H1 (cell line): Measurements from ENCODE around the gene OBSCN. TPM values are rescaled to one million over a fixed set of nuclear protein-coding genes. Genes with fewer than 3 reads are reported as not detected.

Experiments used
- CTCF ChIA-PET: fragments of 300-600 bp; sonication (Branson Sonifier 250); formaldehyde crosslinking; loops from one replicate; lab custom pipeline; 2021; ENCODE audit not compliant: partially characterized antibody; lab: Charles Lee
- POLR2A ChIA-PET: fragments of 300-600 bp; sonication (Branson Sonifier 250); formaldehyde crosslinking; loops from one replicate; lab custom pipeline; 2021; ENCODE audit warnings: inconsistent platforms; ENCODE audit not compliant: partially characterized antibody; lab: Charles Lee
- DNase-seq, 2 experiments: peaks; one replicate each; pipeline versions ENCODE4 v3.0.0 to v3.0.0-alpha.2; 2010 to 2022; ENCODE audit warnings: low spot score in 2 of 2, low read depth in 1 of 2, mixed read lengths in 1 of 2
- FAIRE-seq: peaks from 2 replicates; lab custom pipeline; 2011; peaks lifted over from hg19 to GRCh38; lab: Jason Lieb, UNC
- H2AFZ ChIP-seq: 2 replicates; pipeline ENCODE4 v1.8.1; 2012; ENCODE audit warnings: low read length, inconsistent platforms
- H2AK5ac ChIP-seq: 2 replicates; pipeline ENCODE4 v1.6.1; 2013; ENCODE audit warnings: low read depth, low read length
- H2BK120ac ChIP-seq: replicated peaks from 2 replicates; pipeline ENCODE3; 2013; ENCODE audit warnings: low read depth, low read length, inconsistent platforms
- H2BK12ac ChIP-seq: 2 replicates; pipeline ENCODE4 v1.6.1; 2013; ENCODE audit warnings: low read depth, low read length
- H2BK15ac ChIP-seq: 2 replicates; pipeline ENCODE4 v1.6.1; 2013; ENCODE audit warnings: low read length
- H2BK20ac ChIP-seq: 2 replicates; pipeline ENCODE4 v1.6.1; 2013; ENCODE audit warnings: low read length
- H2BK5ac ChIP-seq: 2 replicates; pipeline ENCODE4 v1.6.1; 2013; ENCODE audit warnings: low read depth, low read length
- H3K14ac ChIP-seq: 2 replicates; pipeline ENCODE4 v1.6.1; 2013; ENCODE audit warnings: inconsistent platforms; ENCODE audit not compliant: insufficient read length
- H3K18ac ChIP-seq: 2 replicates; pipeline ENCODE4 v1.6.1; 2013; ENCODE audit warnings: low read length; ENCODE audit errors: extremely low read depth
- H3K23ac ChIP-seq: 2 replicates; pipeline ENCODE4 v1.6.1; 2013; ENCODE audit warnings: inconsistent platforms; ENCODE audit not compliant: insufficient read length
- H3K23me2 ChIP-seq: 2 replicates; pipeline ENCODE4 v1.6.1; 2013; ENCODE audit warnings: low read depth, low read length
- H3K27ac ChIP-seq: 2 replicates; pipeline ENCODE4 v1.6.1; 2011; ENCODE audit warnings: low read depth, low read length, inconsistent platforms
- H3K27me3 ChIP-seq, 4 experiments: replicated peaks in 1 of 4; 1 replicate in 1 of 4; 2 replicates in 3 of 4; pipeline versions ENCODE4 v1.6.1 to v1.8.1; 2011 to 2013; ENCODE audit warnings: low read length in 3 of 4, mild to moderate bottlenecking in 3 of 4, inconsistent platforms in 2 of 4, mixed read lengths in 2 of 4, moderate library complexity in 1 of 4; ENCODE audit not compliant: control insufficient read depth in 3 of 4, insufficient read depth in 3 of 4; ENCODE audit errors: extremely low read depth in 1 of 4
- H3K36me3 ChIP-seq, 4 experiments: 2 replicates each; pipeline versions ENCODE4 v1.6.1 to v1.8.1; 2011 to 2013; ENCODE audit warnings: mild to moderate bottlenecking in 4 of 4, low read length in 3 of 4, moderate library complexity in 2 of 4, control low read depth in 1 of 4, inconsistent platforms in 1 of 4; ENCODE audit not compliant: insufficient read depth in 4 of 4, control insufficient read depth in 2 of 4
- H3K4ac ChIP-seq: replicated peaks from 2 replicates; pipeline ENCODE3; 2013; ENCODE audit warnings: low read length, low read depth, mixed read lengths, inconsistent platforms; ENCODE audit not compliant: insufficient read length
- H3K4me1 ChIP-seq, 4 experiments: replicated peaks in 1 of 4; 1 replicate in 1 of 4; 2 replicates in 3 of 4; pipeline versions ENCODE4 v1.6.1 to v1.8.1; 2011 to 2013; ENCODE audit warnings: low read length in 3 of 4, inconsistent platforms in 2 of 4, mixed read lengths in 1 of 4; ENCODE audit not compliant: insufficient read depth in 4 of 4, control insufficient read depth in 3 of 4
- H3K4me2 ChIP-seq, 2 experiments: 2 replicates each; pipeline versions ENCODE4 v1.6.1 to v1.8.1; 2011 to 2013; ENCODE audit warnings: low read depth in 2 of 2, low read length in 2 of 2, control low read depth in 1 of 2, inconsistent platforms in 1 of 2, mild to moderate bottlenecking in 1 of 2; ENCODE audit not compliant: insufficient read depth in 1 of 2
- H3K4me3 ChIP-seq, 4 experiments: fragments of 200-600, 300-600 bp in 1 of 4; sonication (generic), shearing (Covaris generic), sonication (Bioruptor Twin) in 1 of 4; 2 replicates each; pipeline versions ENCODE4 v1.5.1 to v1.8.1; 2011 to 2016; ENCODE audit warnings: low read length in 4 of 4, low read depth in 3 of 4, control low read depth in 2 of 4, inconsistent platforms in 2 of 4, mild to moderate bottlenecking in 2 of 4, mixed read lengths in 1 of 4, moderate library complexity in 1 of 4; ENCODE audit not compliant: insufficient read depth in 2 of 4; ENCODE audit errors: extremely low read depth in 1 of 4
- H3K56ac ChIP-seq: replicated peaks from 2 replicates; pipeline ENCODE3; 2013; ENCODE audit warnings: low read depth, mild to moderate bottlenecking, mixed read lengths, low read length, inconsistent platforms; ENCODE audit not compliant: insufficient read length
- H3K79me1 ChIP-seq: 2 replicates; pipeline ENCODE4 v1.6.1; 2013; ENCODE audit warnings: low read depth, low read length, control low read depth
- H3K79me2 ChIP-seq, 2 experiments: 2 replicates each; pipeline versions ENCODE4 v1.6.1 to v1.8.1; 2012 to 2013; ENCODE audit warnings: low read length in 2 of 2, mild to moderate bottlenecking in 2 of 2, inconsistent platforms in 1 of 2; ENCODE audit not compliant: insufficient read depth in 2 of 2, control insufficient read depth in 1 of 2
- H3K9ac ChIP-seq, 4 experiments: replicated peaks in 1 of 4; 1 replicate in 1 of 4; 2 replicates in 3 of 4; pipeline versions ENCODE4 v1.6.1 to v1.8.1; 2011 to 2013; ENCODE audit warnings: low read depth in 3 of 4, low read length in 3 of 4, control low read depth in 2 of 4, mild to moderate bottlenecking in 2 of 4, moderate library complexity in 2 of 4, inconsistent platforms in 1 of 4; ENCODE audit errors: extremely low read depth in 1 of 4
- H3K9me3 ChIP-seq, 2 experiments: 2 replicates each; pipeline versions ENCODE4 v1.6.1 to v1.8.1; 2012 to 2013; ENCODE audit warnings: mild to moderate bottlenecking in 2 of 2, moderate library complexity in 2 of 2, control low read depth in 1 of 2, inconsistent platforms in 1 of 2, low read depth in 1 of 2, low read length in 1 of 2, mixed read lengths in 1 of 2; ENCODE audit not compliant: insufficient read depth in 2 of 2
- H4K20me1 ChIP-seq, 2 experiments: replicated peaks in 1 of 2; 2 replicates each; pipeline versions ENCODE3 to v1.8.1; 2011 to 2013; ENCODE audit warnings: inconsistent platforms in 2 of 2, low read length in 2 of 2, mild to moderate bottlenecking in 1 of 2; ENCODE audit not compliant: insufficient read depth in 2 of 2, control insufficient read depth in 1 of 2
- H4K5ac ChIP-seq: 2 replicates; pipeline ENCODE4 v1.6.1; 2013; ENCODE audit warnings: low read length, low read depth, mixed read lengths, inconsistent platforms; ENCODE audit not compliant: insufficient read length
- H4K8ac ChIP-seq: 2 replicates; pipeline ENCODE4 v1.8.0; 2013; ENCODE audit warnings: mild to moderate bottlenecking, moderate library complexity, low read length, inconsistent platforms; ENCODE audit not compliant: insufficient read depth; ENCODE audit errors: extremely low read depth
- H4K91ac ChIP-seq: replicated peaks from 2 replicates; pipeline ENCODE3; 2013; ENCODE audit warnings: low read length, mixed read lengths, inconsistent platforms; ENCODE audit not compliant: insufficient read length
- GABPA ChIP-seq: IDR thresholded peaks from 2 replicates; pipeline ENCODE4 v1.6.1; 2011; ENCODE audit warnings: mild to moderate bottlenecking, low read length, moderate library complexity, borderline replicate concordance; ENCODE audit not compliant: insufficient read depth
- HDAC6 ChIP-seq: IDR thresholded peaks from one replicate; pipeline ENCODE4 v1.7.1; 2012; ENCODE audit warnings: low read depth, mild to moderate bottlenecking, inconsistent platforms, low read length, moderate library complexity
- PHF8 ChIP-seq: fragments of 200-600 bp; sonication (generic); conservative IDR thresholded peaks from 2 replicates; pipeline ENCODE4 v1.7.1; 2012; ENCODE audit warnings: low read depth, mild to moderate bottlenecking, inconsistent platforms, low read length, moderate library complexity
- SIRT6 ChIP-seq: IDR thresholded peaks from one replicate; pipeline ENCODE4 v1.7.1; 2012; ENCODE audit warnings: low read length, inconsistent platforms
- SP1 ChIP-seq: IDR thresholded peaks from 2 replicates; pipeline ENCODE4 v1.6.1; 2011; ENCODE audit warnings: low read depth, low read length
- SUZ12 ChIP-seq: fragments of 200-600 bp; sonication (generic); IDR thresholded peaks from 2 replicates; pipeline ENCODE4 v1.6.1; 2012; ENCODE audit warnings: mild to moderate bottlenecking, inconsistent platforms, low read length, moderate library complexity, mixed read lengths
- WGBS, 2 experiments: shearing (Covaris generic) in 1 of 2; methylation state at CpG; one replicate each; pipeline versions ENCODE4 v1.1.6 to v1.1.7; 2013 to 2015; ENCODE audit warnings: low lambda C conversion rate in 2 of 2, mixed read lengths in 2 of 2, inconsistent platforms in 1 of 2, low coverage in 1 of 2, missing lambda C conversion rate in 1 of 2; ENCODE audit not compliant: insufficient replicate concordance in 2 of 2, insufficient coverage in 1 of 2, insufficient read length in 1 of 2; ENCODE audit errors: extremely low coverage in 1 of 2, missing lambda C conversion rate in 1 of 2; 5-methylcytosine and 5-hydroxymethylcytosine counted together
- polyA plus RNA-seq, 7 experiments: library from polyadenylated mRNA; depleted of rRNA in 3 of 7; stranded (reverse) in 5 of 7; unstranded in 2 of 7; fragments of >200 nt in 5 of 7; fragments of 200-250 nt in 2 of 7; gene quantifications; 1 replicate in 5 of 7; 2 replicates in 1 of 7; 4 replicates in 1 of 7; pipeline versions ENCODE4 v1.2.1 to v1.2.3, GENCODE V29; 2011 to 2013; ENCODE audit warnings: missing spikeins in 2 of 7, mixed read lengths in 2 of 7
- total RNA-seq: library from RNA; stranded (reverse); fragmentation: NEBNext Ultra II Directional; extraction: Animal tissue kit (Norgen Biotek cat#: 25700); gene quantifications from 2 replicates; pipeline ENCODE4 v1.2.1, GENCODE V29; 2021

Gene OBSCN
- total and polyA plus RNA-seq, 2 of the 8 experiments (the other 6 are each of a cell fraction or from before 2014, with no cell fraction given): 7.5 to 28.4 TPM

- H3K9me3 ChIP-seq: no peaks in the 10 kb centered on the region
- no peak overlapping the region for H3K18ac ChIP-seq
- H3K4me3 ChIP-seq: no peak overlapping the region
- POLR2A ChIA-PET: interaction anchor here (1.2 to 1.3 kb wide), 2 partner anchors 9 to 26 kb away, joined by 3 to 4 read pairs; no protein-coding TSS in a partner anchor
- H4K8ac ChIP-seq: no peak overlapping the region
- DNase-seq (no peak), FAIRE-seq (no peak)
- no peaks in the 10 kb centered on the region for H3K4me1 ChIP-seq
- H2AK5ac ChIP-seq: no peak overlapping the region
- no peaks in the 10 kb centered on the region for H3K79me2 ChIP-seq
- H3K4ac ChIP-seq: no peak overlapping the region
- no peak overlapping the region for H4K5ac ChIP-seq
- no peaks in the 10 kb centered on the region for H3K23me2 ChIP-seq
- H3K14ac ChIP-seq: no peak overlapping the region
- WGBS, 2 experiments: 95% methylated on average over 17 of the region's 17 CpGs; no CpG with 5 or more reads in 1 of the 2 experiments
- no peak overlapping the region for H3K27ac ChIP-seq
- no peak overlapping the region for H3K56ac ChIP-seq
- H2AFZ ChIP-seq: no peak overlapping the region
- no peaks in the 10 kb centered on the region for H3K79me1 ChIP-seq
- H3K27me3 ChIP-seq: no peaks in the 10 kb centered on the region
- no peak overlapping the region for H2BK12ac ChIP-seq
- H2BK5ac ChIP-seq: no peak overlapping the region
- peaks cover 7 to 20% (median 13%) of the 10 kb centered on the region in 4 experiments; a peak in 6 of 8 replicates for H3K36me3 ChIP-seq
- no peak overlapping the region for H2BK20ac ChIP-seq
- peaks cover 3 to 7% of the 10 kb centered on the region in 2 experiments for H4K20me1 ChIP-seq
- no peak overlapping the region for H3K9ac ChIP-seq
- no peak overlapping the region for H3K23ac ChIP-seq
- H4K91ac ChIP-seq: no peak overlapping the region
- H2BK120ac ChIP-seq: no peak overlapping the region
- no peak overlapping the region for H3K4me2 ChIP-seq
- H2BK15ac ChIP-seq: no peak overlapping the region
- CTCF ChIA-PET: interaction anchor here (0.8 to 3.1 kb wide), 9 partner anchors 10 to 207 kb away, joined by 3 to 16 read pairs (median 3); no protein-coding TSS in a partner anchor
- TF ChIP-seq GABPA (no peak), PHF8 (no peak), HDAC6 (no peak), SP1 (no peak), SUZ12 (no peak), SIRT6 (no peak)
Measured at GRCh38 chr1:228282329-228283042, 74.6 kb downstream of the OBSCN start.
